ENCODE results near the gene MAD1L1.

The MAD1L1 gene

GRCh38 chr7:1813394-1814088, 419.2 kb downstream of the MAD1L1 start:
- in situ Hi-C loops (cut with HindIII; ENCODE audit: low sequenced_read_pairs), result no loop called here
- no peak overlapping the region for H3K4me3 ChIP-seq (ENCODE audit: low read depth, low read length)
- TF ChIP-seq CTCF (IDR thresholded peaks at IDR 0.05; ENCODE audit: low read depth, low read length), result no peak
- DNase-seq (ENCODE audit: low read depth, low spot score), result no peak

DNA sequence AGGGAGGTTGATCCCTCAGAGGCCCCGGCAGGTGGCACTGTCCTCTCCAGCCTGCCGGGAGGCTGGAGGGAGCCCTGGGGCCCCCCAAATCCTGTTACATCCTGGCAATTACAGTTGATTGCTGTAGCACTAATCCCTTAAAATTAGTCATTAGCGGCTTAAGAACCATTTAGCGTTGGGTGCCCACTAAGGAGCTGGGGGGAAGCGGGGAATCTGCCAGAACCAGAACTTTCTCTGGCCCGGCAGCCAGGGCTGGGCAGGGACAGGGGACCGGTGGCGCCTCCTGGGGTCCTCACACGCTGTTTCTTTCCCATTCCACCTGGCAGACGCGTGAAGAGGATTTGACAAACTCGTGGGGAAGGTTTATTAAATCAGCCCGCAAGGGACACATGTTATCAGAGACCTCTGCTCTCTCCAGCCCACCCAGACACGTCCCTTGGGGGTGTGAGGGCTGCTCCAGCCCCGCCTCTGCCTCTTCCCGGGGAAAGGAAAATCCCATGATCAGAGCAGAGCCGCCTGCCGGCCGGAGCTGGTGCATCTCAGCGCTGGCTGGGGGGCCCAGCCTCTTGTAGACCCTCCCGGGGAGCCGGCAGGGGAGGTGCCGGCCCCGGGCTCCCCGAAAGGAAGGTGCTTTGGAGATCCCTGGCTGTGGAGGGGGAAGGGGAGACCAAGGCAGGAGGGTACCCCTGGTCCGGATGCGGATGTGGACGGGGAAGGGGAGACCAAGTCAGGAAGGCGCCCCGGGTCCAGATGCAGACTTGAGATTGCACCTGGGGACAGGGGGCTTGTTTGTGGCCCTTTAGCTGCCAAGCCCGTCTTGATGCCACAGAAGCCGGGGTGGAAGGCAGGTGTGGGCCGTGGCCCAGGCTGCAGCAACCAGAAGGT, 420.0 kb downstream of the MAD1L1 start:
- in situ Hi-C loops (cut with HindIII; ENCODE audit: low sequenced_read_pairs), result no loop called here
- peak; percentile 26 for TF ChIP-seq CTCF (IDR thresholded peaks at IDR 0.05; ENCODE audit: low read depth, low read length)
- no peak for DNase-seq (ENCODE audit: low read depth, low spot score)

GRCh38 chr7:1811850-1812508, 420.8 kb downstream of the MAD1L1 start:
- in situ Hi-C loops (cut with HindIII; ENCODE audit: low sequenced_read_pairs), result no loop called here
- DNase-seq (ENCODE audit: low read depth, low spot score), result no peak
- H3K4me3 ChIP-seq (ENCODE audit: low read depth, low read length), result no peak overlapping the region
- no peak for TF ChIP-seq CTCF (IDR thresholded peaks at IDR 0.05; ENCODE audit: low read depth, low read length)

More for the DNA sequence above, 420.0 kb downstream of the MAD1L1 start:
- H3K4me3 ChIP-seq (ENCODE audit: low read depth, low read length), result no peak overlapping the region

DNA sequence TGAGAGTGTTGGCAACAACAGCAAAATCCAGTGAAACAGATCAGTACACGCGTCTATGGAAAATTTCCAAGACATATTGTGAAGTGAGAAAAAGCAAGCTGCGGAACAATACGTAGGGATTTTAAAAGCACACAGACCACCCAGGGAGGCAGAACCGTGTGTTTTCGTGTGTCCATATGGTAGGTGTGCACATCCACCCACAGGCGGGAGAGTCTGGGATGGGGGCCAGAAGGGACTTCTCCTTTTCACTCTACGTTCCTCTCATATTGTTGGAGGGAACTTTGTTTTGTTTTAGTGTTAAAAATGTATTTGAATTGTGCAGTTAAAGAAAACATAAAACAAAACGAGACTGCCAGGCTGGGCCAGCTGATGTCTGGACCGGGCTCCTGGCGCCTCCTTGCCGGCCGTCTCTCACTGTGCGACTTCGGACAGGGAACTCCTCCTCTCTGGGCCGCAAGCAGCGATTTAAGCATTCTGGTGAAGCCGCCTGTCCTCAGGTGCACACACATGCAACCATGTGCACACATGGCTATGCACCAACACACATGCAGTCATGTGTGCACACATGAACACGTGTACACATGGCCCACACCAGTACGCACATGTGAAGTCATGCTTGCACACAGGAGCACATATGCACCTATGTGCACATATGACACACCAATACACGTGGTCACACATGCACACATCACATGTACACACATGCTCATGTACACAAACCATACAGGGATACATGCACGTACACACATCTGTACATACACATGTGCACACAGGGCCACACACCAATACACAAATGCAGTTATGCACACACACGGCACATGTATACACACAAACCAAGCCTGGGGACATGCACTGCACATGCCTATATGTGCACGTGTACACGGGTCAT, 421.5 kb downstream of the MAD1L1 start:
- no peak for DNase-seq (ENCODE audit: low read depth, low spot score)
- no peak overlapping the region for H3K4me3 ChIP-seq (ENCODE audit: low read depth, low read length)
- TF ChIP-seq CTCF (IDR thresholded peaks at IDR 0.05; ENCODE audit: low read depth, low read length), result no peak
- in situ Hi-C loops (cut with HindIII; ENCODE audit: low sequenced_read_pairs), result no loop called here

DNA sequence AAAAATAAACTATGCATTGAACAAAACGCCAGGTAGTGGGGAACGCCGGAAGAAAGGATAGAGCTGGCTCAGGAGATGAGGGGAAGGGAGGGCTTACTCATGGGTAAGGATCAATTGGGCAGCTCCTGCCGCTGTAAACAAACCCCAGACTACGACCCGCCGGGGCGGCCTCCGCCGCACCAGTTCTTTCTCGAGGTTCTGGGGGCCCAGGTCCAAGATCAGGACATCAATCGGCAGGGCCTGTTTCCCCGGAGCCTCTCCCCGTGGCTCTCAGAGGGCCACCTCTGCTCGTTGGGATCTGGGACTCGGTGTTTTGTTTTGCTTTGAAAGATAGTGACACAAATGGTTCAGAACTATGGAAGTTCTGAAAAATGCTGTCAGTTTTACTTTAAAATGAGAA, 422.2 kb downstream of the MAD1L1 start:
- DNase-seq (ENCODE audit: low read depth, low spot score), result no peak
- in situ Hi-C loops (cut with HindIII; ENCODE audit: low sequenced_read_pairs), result no loop called here
- no peak for TF ChIP-seq CTCF (IDR thresholded peaks at IDR 0.05; ENCODE audit: low read depth, low read length)
- no peak overlapping the region for H3K4me3 ChIP-seq (ENCODE audit: low read depth, low read length)
